ENCODE data around the gene SCN2B. TPM values are rescaled to one million over a fixed set of nuclear protein-coding genes. Genes with fewer than 3 reads are reported as not detected.

SCN2B gene
- total RNA-seq, 4 donors from 2014 or later, result 0.37 to 9.3 TPM; not detected in 2

DNA sequence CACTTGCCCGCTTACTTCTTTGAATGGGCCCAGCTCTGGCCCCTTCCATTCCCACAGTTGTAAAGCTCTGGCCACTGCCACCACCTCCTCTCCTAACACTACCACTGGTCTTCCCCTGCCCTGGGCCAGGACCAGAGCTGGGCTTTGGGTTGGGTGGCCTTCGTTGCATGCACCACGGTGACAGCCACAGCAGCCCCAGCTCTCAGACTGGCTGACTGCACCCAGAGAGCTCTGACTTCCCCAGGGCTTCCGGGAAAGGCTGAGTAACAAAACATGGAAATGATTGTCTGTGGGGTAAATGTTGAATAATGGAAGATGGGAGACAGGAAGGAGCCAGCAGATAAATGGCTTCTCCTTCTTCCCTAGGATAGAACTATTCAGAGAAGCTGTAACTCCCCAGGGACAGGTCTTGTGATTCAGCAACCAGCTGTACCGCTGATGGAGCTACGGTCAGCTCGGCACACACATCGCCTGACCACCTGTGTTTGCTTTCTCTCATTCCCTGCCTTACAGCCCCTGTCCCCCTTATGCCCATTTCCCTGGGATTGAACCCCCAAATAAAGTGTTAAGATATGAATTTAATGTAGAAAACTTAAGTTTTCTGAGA, 51.4 kb downstream of the SCN2B start:
- Histone ChIP-seq H3K36me3 (no peaks in the 10 kb centered on the region), H3K27me3 (no peaks in the 10 kb centered on the region), H3K4me3 (no peak overlapping the region), H3K27ac (no peak overlapping the region), H3K4me1 (no peaks in the 10 kb centered on the region), H3K9me3 (no peaks in the 10 kb centered on the region)
- no peak for TF ChIP-seq POLR2A (IDR thresholded peaks at IDR 0.05)
- no peak for TF ChIP-seq CTCF (IDR thresholded peaks at IDR 0.05)
- no peak for DNase-seq
- intact Hi-C loops (cut with DNase I; ENCODE audit: low total_unique reads), result no loop called here

DNA sequence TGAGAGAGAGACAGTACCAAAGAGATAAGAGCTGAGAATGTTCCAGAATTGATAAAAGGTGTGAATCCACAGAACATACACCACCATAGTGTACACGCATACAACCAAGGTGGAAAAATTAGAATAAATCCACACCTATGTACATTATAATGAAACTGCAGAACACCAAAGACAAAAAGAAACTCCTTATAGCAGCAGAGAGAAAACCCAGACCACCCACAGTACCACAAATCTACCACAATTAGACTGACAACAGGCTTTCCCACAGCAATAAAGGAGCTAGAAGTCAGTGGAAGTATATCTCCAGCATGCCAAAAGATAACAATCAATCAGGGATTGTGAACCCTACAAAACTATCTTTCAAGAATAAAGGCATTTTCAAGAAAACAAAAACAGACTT, 55.6 kb downstream of the SCN2B start:
- intact Hi-C loops (cut with DNase I; ENCODE audit: low total_unique reads), result no loop called here
- Histone ChIP-seq H3K36me3 (no peaks in the 10 kb centered on the region), H3K27ac (no peak overlapping the region), H3K9me3 (no peaks in the 10 kb centered on the region), H3K4me1 (no peaks in the 10 kb centered on the region), H3K27me3 (no peaks in the 10 kb centered on the region), H3K4me3 (no peak overlapping the region)
- DNase-seq, result no peak
- no peak for TF ChIP-seq CTCF (IDR thresholded peaks at IDR 0.05)
- TF ChIP-seq POLR2A (IDR thresholded peaks at IDR 0.05), result no peak

DNA sequence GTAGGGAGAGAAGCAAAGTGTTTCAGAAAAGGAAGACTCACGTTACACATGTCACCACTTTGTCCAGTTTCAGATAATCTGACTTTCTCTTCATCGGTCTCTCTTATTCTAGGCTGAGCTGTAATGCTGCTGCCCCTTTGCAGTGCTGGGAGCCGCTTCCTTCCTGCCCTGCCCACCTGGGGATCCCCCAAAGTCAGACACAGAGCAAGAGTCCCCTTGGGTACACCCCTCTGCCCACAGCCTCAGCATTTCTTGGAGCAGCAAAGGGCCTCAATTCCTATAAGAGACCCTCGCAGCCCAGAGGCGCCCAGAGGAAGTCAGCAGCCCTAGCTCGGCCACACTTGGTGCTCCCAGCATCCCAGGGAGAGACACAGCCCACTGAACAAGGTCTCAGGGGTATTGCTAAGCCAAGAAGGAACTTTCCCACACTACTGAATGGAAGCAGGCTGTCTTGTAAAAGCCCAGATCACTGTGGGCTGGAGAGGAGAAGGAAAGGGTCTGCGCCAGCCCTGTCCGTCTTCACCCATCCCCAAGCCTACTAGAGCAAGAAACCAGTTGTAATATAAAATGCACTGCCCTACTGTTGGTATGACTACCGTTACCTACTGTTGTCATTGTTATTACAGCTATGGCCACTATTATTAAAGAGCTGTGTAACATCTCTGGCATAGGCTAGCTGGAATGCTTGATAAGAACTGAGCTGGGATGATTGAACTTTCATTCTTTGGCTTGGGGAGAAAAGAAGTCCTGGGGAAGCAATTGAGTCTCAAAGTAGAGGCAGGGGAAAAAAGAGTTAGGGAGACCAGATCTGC, 58.4 kb downstream of the SCN2B start:
- Histone ChIP-seq H3K27me3 (no peaks in the 10 kb centered on the region), H3K9me3 (no peaks in the 10 kb centered on the region), H3K4me1 (no peaks in the 10 kb centered on the region), H3K27ac (no peak overlapping the region), H3K36me3 (no peaks in the 10 kb centered on the region), H3K4me3 (no peak overlapping the region)
- intact Hi-C loops (cut with DNase I; ENCODE audit: low total_unique reads), result no loop called here
- TF ChIP-seq CTCF (IDR thresholded peaks at IDR 0.05), result no peak
- TF ChIP-seq POLR2A (IDR thresholded peaks at IDR 0.05), result no peak
- DNase-seq, result no peak

- H3K27ac ChIP-seq, result no peak overlapping the region
- intact Hi-C loops (cut with DNase I; ENCODE audit: low total_unique reads), result no loop called here
These were observed 61.4 kb downstream of the SCN2B start for GRCh38 chr11:118115048-118115447.

More at GRCh38 chr11:118115048-118115447, 61.4 kb downstream of the SCN2B start:
- Histone ChIP-seq H3K27me3 (no peaks in the 10 kb centered on the region), H3K36me3 (no peaks in the 10 kb centered on the region), H3K4me3 (no peak overlapping the region), H3K9me3 (no peaks in the 10 kb centered on the region), H3K4me1 (no peaks in the 10 kb centered on the region)
- TF ChIP-seq CTCF (IDR thresholded peaks at IDR 0.05), result no peak
- TF ChIP-seq POLR2A (IDR thresholded peaks at IDR 0.05), result no peak
- no peak for DNase-seq

Measured in uterus (tissue), 4 donors.